Epidermal melanocyte (primary cell): Measurements from ENCODE around the gene PKD1L1.
"Not testable (repeated sequence)": the region's sequence is repeated elsewhere in the genome, so short reads cannot be mapped to it uniquely, and the experiment has no call there.

Experiments used
- DNase-seq: peaks from one replicate; pipeline ENCODE4 v3.0.0; 2011; ENCODE audit warnings: low spot score; ENCODE audit not compliant: insufficient read length

PKD1L1 gene

GRCh38 chr7:47948141-47948790, at the start of gene PKD1L1:
TSS of gene PKD1L1 (minus strand) at chr7:47948466. CDS start at chr7:47948440, 26 bp downstream.
- no peak for DNase-seq

GRCh38 chr7:47992446-47992845, 44.2 kb upstream of the PKD1L1 start:
- DNase-seq, result no peak

- peak; percentile 66 for DNase-seq
Measured at GRCh38 chr7:47991741-47992311, 43.6 kb upstream of the PKD1L1 start.

- DNase-seq, result no peak
Measured at GRCh38 chr7:47991270-47991669, 43.0 kb upstream of the PKD1L1 start.

GRCh38 chr7:47990592-47990991, 42.3 kb upstream of the PKD1L1 start:
- no peak for DNase-seq

- DNase-seq, result not testable (repeated sequence)
Measured at GRCh38 chr7:47989607-47990400, 41.5 kb upstream of the PKD1L1 start.

GRCh38 chr7:47988496-47989386, 40.5 kb upstream of the PKD1L1 start:
- DNase-seq, result no peak

- no peak for DNase-seq
Measured at GRCh38 chr7:47982610-47983009, 34.3 kb upstream of the PKD1L1 start.

GRCh38 chr7:47980648-47981047, 32.4 kb upstream of the PKD1L1 start:
- DNase-seq, result not testable (repeated sequence)

- DNase-seq, result no peak
Measured at GRCh38 chr7:47979832-47980181, 31.5 kb upstream of the PKD1L1 start.

- DNase-seq, result peak; percentile 66
Measured at GRCh38 chr7:47979145-47979831, 31.0 kb upstream of the PKD1L1 start, which contains the start of gene HUS1. TSS of gene HUS1 (minus strand) at chr7:47979615. CDS start at chr7:47979519, 96 bp downstream.

- no peak for DNase-seq
Measured at GRCh38 chr7:47978790-47979144, 30.5 kb upstream of the PKD1L1 start.

- DNase-seq, result no peak
Measured at GRCh38 chr7:47973739-47974138, 25.5 kb upstream of the PKD1L1 start.

GRCh38 chr7:47970761-47971160, 22.5 kb upstream of the PKD1L1 start:
- DNase-seq, result no peak

- DNase-seq, result peak; percentile 72
Measured at GRCh38 chr7:47968847-47969774, 20.8 kb upstream of the PKD1L1 start.

- no peak for DNase-seq
Measured at GRCh38 chr7:47967708-47968107, 19.4 kb upstream of the PKD1L1 start.

- no peak for DNase-seq
Measured at GRCh38 chr7:47967123-47967522, 18.9 kb upstream of the PKD1L1 start.

GRCh38 chr7:47965456-47965855, 17.2 kb upstream of the PKD1L1 start:
- no peak for DNase-seq

- no peak for DNase-seq
Measured at GRCh38 chr7:47962262-47962661, 14.0 kb upstream of the PKD1L1 start.

GRCh38 chr7:47957156-47957555, 8.9 kb upstream of the PKD1L1 start:
- DNase-seq, result no peak
